ENCODE measurements around the gene ACP7. TPM values are rescaled to one million over a fixed set of nuclear protein-coding genes. Genes with fewer than 3 reads are reported as not detected.

The ACP7 gene
- total RNA-seq, 2 donors from 2014 or later, result not detected

GRCh38 chr19:39103151-39103550, 19.0 kb downstream of the ACP7 start:
- no peak for DNase-seq (ENCODE audit: low spot score)
- Histone ChIP-seq H3K27ac (no peak overlapping the region), H3K27me3 (no peaks in the 10 kb centered on the region), H3K4me1 (no peaks in the 10 kb centered on the region), H3K36me3 (no peaks in the 10 kb centered on the region), H3K4me3 (no peak overlapping the region), H3K9me3 (no peaks in the 10 kb centered on the region)
- TF ChIP-seq CTCF (IDR thresholded peaks at IDR 0.05), result no peak

- no peak overlapping the region for H3K27ac ChIP-seq
- no peaks in the 10 kb centered on the region for H3K27me3 ChIP-seq
- DNase-seq (ENCODE audit: low spot score), result no peak
- no peak for TF ChIP-seq CTCF (IDR thresholded peaks at IDR 0.05)
- H3K4me3 ChIP-seq, result no peak overlapping the region
- H3K9me3 ChIP-seq, result no peaks in the 10 kb centered on the region
- no peaks in the 10 kb centered on the region for H3K36me3 ChIP-seq
- no peaks in the 10 kb centered on the region for H3K4me1 ChIP-seq
These were observed 20.0 kb downstream of the ACP7 start for GRCh38 chr19:39104186-39104596.

- DNase-seq (ENCODE audit: low spot score), result no peak
- no peak for TF ChIP-seq CTCF (IDR thresholded peaks at IDR 0.05)
- Histone ChIP-seq H3K36me3 (no peaks in the 10 kb centered on the region), H3K4me3 (no peak overlapping the region), H3K27me3 (no peaks in the 10 kb centered on the region), H3K9me3 (no peaks in the 10 kb centered on the region), H3K4me1 (no peaks in the 10 kb centered on the region), H3K27ac (no peak overlapping the region)
These were observed 22.0 kb downstream of the ACP7 start for GRCh38 chr19:39106194-39106593.

- TF ChIP-seq CTCF (IDR thresholded peaks at IDR 0.05), result no peak
- no peaks in the 10 kb centered on the region for H3K27me3 ChIP-seq
- H3K36me3 ChIP-seq, result no peaks in the 10 kb centered on the region
- no peaks in the 10 kb centered on the region for H3K9me3 ChIP-seq
- no peak overlapping the region for H3K27ac ChIP-seq
- H3K4me1 ChIP-seq, result no peaks in the 10 kb centered on the region
- no peak for DNase-seq (ENCODE audit: low spot score)
- no peak overlapping the region for H3K4me3 ChIP-seq
These were observed 25.5 kb downstream of the ACP7 start for GRCh38 chr19:39109641-39110040.

- H3K9me3 ChIP-seq, result no peaks in the 10 kb centered on the region
- no peak overlapping the region for H3K27ac ChIP-seq
- H3K4me1 ChIP-seq, result no peaks in the 10 kb centered on the region
- H3K36me3 ChIP-seq, result no peaks in the 10 kb centered on the region
- H3K4me3 ChIP-seq, result no peak overlapping the region
- H3K27me3 ChIP-seq, result no peaks in the 10 kb centered on the region
- peak; percentile 59 to 83 for TF ChIP-seq CTCF (IDR thresholded peaks at IDR 0.05)
- DNase-seq (ENCODE audit: low spot score), result peak; percentile 65
These were observed 26.2 kb downstream of the ACP7 start for GRCh38 chr19:39110263-39110967.

Data from right atrium auricular region (tissue), 2 donors.